HG02571 (cell line): ENCODE data around the gene CAV3.

Experiments used
- ATAC-seq: cut with Tn5 transposase; IDR thresholded peaks from one replicate; pipeline ENCODE4 v1.9.1; 2021; ENCODE audit warnings: mild to moderate bottlenecking, moderate library complexity; ENCODE audit not compliant: unreplicated experiment

Gene CAV3

GRCh38 chr3:8760506-8760905 is 26.9 kb downstream of the CAV3 start:
- no peak for ATAC-seq

- ATAC-seq = no peak
These were observed 28.3 kb downstream of the CAV3 start for GRCh38 chr3:8761866-8762265.

GRCh38 chr3:8762607-8763377 is 29.2 kb downstream of the CAV3 start:
- no peak for ATAC-seq

GRCh38 chr3:8764528-8764927 is 30.9 kb downstream of the CAV3 start:
- ATAC-seq = no peak

- no peak for ATAC-seq
These were observed 31.9 kb downstream of the CAV3 start for GRCh38 chr3:8765528-8765927.

GRCh38 chr3:8766148-8766547 is 32.5 kb downstream of the CAV3 start:
- no peak for ATAC-seq

GRCh38 chr3:8767256-8767666 is 33.7 kb downstream of the CAV3 start:
- no peak for ATAC-seq

GRCh38 chr3:8767667-8768363 is 34.2 kb downstream of the CAV3 start:
- ATAC-seq = peak; percentile 49

GRCh38 chr3:8768364-8769087 is 34.9 kb downstream of the CAV3 start:
- peak; percentile 30 for ATAC-seq

- ATAC-seq = peak; percentile 68
These were observed 35.7 kb downstream of the CAV3 start, which contains the start of gene OXTR for GRCh38 chr3:8769088-8769822. TSS of gene OXTR (minus strand) at chr3:8769613. CDS start at chr3:8768187, 1,426 bp downstream.

- no peak for ATAC-seq
These were observed 40.4 kb downstream of the CAV3 start for GRCh38 chr3:8773941-8774542.

- ATAC-seq = no peak
These were observed 41.6 kb downstream of the CAV3 start for GRCh38 chr3:8775181-8775580.

GRCh38 chr3:8775602-8776001 is 42.0 kb downstream of the CAV3 start:
- no peak for ATAC-seq

- no peak for ATAC-seq
These were observed 42.8 kb downstream of the CAV3 start for GRCh38 chr3:8776406-8776805.

GRCh38 chr3:8777201-8777977 is 43.8 kb downstream of the CAV3 start:
- no peak for ATAC-seq

- no peak for ATAC-seq
These were observed 44.3 kb downstream of the CAV3 start for GRCh38 chr3:8777978-8778267.

GRCh38 chr3:8778475-8778874 is 44.9 kb downstream of the CAV3 start:
- ATAC-seq = no peak

GRCh38 chr3:8780279-8780678 is 46.7 kb downstream of the CAV3 start:
- no peak for ATAC-seq

- ATAC-seq = no peak
These were observed 51.3 kb downstream of the CAV3 start for GRCh38 chr3:8784676-8785435.
